UCSD-AML1 (cell line): ENCODE measurements around the gene P2RX3.
"Not testable (repeated sequence)": the region's sequence is repeated elsewhere in the genome, so short reads cannot be mapped to it uniquely, and the experiment has no call there.

Experiments used
- DNase-seq: peaks from one replicate; lab custom pipeline; 2025; ENCODE audit not compliant: unreplicated experiment; lab: John Stamatoyannopoulos, UW

Gene P2RX3

DNA sequence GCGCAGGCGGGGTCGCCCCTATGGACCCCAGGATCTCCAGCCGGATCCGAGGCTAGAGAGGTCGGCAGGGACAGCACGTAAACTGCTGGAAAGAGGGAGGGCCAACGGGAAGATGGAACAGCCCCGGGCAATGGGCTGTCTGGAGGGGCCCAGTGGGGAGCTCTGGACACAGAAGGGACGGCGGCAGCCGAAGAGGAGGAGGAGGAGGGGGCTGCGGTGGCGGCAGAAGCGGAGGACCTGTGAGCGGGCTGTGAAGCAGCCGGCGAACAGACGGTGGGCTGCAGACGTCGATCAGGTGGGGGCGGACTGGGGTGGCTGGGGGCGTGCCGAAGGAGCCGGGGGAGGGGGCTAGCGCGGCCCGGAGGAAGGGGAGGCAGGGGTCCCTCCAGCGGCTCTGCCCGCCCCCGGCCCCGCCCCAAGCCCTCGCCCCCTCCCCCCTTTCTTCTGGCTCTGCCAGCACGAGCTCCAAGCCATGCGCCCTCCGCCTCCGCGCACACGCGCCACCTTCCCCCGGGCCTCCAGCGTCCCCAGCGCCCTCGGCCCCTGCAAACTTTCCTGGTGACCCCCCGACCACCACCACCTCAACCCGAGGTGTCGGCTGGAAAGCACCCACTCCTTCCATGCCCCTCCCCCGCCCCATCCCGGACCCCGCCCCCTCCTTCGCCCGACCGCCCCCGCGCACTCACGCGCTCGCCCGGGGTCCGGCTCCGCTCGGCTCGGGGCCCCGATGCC lies 13.8 kb upstream of the P2RX3 start:
- DNase-seq = no peak

DNA sequence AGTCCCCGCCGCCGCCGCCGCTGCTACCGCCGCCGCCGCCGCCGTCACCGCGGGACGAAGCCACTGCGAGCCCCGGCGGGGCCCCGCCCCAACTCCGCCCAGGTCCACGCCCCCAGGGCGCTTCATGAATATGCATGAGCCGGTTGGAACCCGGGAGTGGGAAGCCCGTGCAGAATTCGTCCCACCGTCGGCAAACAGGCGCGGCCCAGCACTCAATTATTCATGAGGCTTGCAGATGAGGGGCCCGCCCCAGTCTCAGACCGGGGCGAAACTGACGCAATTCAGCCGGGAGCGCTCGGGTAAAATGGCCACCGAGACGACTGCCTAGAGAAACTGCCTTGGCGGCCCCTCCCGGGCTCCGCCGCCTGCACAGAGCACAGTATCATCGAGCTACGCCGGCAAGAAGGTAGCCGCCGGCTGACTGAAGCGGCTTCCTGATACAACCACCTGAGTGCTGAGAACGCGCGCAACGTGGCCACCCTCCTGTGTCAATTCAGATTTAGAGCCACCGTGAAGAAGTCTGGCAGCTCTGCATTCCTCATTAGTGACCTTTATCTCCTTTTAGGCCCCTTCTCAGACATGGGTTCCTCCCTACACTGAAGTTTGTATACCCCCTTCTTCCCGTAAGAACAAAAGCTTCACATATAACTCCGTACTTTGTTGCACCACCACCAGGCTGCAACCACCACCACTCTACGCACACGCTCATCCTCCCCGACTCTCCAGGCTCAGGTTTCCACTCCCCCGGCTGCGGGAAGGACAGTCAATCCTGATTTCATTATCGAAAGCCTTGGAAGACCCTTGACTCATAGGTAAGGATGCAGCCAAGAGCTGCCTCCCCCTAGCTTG lies 13.0 kb upstream of the P2RX3 start, which contains the start of gene TNKS1BP1:
Gene TNKS1BP1, minus strand, starts transcription at position 67 of the 849 bp plus-strand sequence. CDS start 3,067 bp downstream, outside the sequence.
- DNase-seq = peak; percentile 91

- DNase-seq = no peak
Observed at GRCh38 chr11:57325735-57326048, 12.5 kb upstream of the P2RX3 start.

DNA sequence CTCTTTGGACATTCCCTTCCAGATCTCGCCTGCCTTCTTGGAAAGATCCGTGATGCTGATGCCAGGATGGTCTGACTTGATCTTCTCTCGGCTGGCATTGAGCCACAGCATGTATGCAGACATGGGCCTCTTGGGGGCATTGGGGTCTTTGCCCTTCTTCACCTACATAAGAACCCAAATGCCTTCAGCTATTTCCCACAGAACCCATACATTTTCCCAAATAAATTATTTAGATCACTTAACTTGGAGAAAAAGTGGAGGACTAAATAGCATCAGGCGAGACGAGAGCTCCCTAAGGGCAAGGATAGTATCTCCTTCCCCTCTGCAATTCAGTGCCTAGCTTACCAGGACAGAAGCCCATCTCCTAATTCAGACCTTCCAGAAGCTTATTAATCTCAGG lies 10.4 kb upstream of the P2RX3 start:
- DNase-seq = no peak

DNA sequence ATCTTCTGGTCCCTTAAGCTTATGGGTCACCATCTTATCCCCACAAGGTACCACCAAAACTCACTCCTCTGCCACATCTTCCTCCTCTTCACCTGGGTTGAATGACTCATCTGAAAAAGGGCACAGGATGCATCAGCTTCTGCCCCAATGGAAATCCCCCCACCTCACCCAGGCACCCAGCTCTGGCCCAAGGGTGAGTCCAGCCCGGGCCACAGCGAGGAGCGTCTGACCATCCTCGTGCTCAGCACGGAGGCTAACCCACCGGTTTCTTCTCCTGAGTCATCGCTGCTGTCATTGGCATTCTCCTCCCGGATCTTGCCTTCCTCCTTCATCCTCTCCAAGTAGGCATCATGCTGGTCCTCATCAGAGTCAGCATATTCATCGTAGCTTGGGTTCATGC lies 8.1 kb upstream of the P2RX3 start:
- no peak for DNase-seq

- DNase-seq = no peak
Observed at GRCh38 chr11:57331720-57332119, 6.4 kb upstream of the P2RX3 start.

- no peak for DNase-seq
Observed at GRCh38 chr11:57332694-57333440, 5.3 kb upstream of the P2RX3 start.

DNA sequence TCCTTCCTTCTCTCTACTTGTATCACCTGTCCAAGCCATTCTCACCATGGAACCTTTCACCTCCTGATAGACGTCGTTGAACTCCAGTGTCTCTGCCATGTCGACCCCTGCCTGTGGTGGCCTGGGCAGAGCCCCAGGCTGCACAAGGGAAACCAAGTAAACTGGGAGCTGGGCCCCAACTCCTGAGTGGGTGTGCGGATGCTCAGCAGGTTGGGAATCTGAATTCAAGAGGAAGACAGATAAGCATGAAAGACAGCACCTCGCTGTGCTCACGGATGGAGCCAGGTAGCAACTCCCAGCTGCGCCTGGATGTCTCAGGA lies 3.2 kb upstream of the P2RX3 start:
- DNase-seq = no peak

- DNase-seq = peak; percentile 84
Observed at GRCh38 chr11:57335343-57336110, 2.6 kb upstream of the P2RX3 start, which contains the start of gene SSRP1. SSRP1 (minus strand) TSS chr11:57335892; CDS start chr11:57335121, 771 bp downstream.

GRCh38 chr11:57336111-57336666 lies 2.0 kb upstream of the P2RX3 start:
- DNase-seq = no peak

- DNase-seq = not testable (repeated sequence)
Observed at GRCh38 chr11:57336856-57337255, 1.3 kb upstream of the P2RX3 start.

DNA sequence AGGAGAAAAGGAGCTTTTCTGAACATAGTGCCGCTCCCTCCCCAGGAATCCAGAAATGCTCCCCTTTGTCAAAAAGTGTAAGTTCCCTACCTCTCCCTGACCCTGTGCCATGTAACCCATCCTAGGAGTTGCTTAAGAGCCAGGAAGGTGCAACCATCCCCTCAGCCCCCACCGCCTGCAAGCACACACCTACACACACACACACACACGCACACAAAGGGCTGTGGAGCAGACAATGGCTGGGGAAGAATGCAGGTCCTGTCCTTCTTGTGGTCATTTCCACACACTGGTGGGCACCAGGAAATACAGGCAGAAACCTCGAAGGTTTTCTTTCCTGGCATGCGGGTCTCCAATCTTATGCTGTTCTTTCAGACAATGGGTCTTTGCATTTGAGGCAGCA lies 1.2 kb downstream of the P2RX3 start:
- no peak for DNase-seq

- DNase-seq = peak; percentile 44
Observed at GRCh38 chr11:57340039-57340615, 2.0 kb downstream of the P2RX3 start.

DNA sequence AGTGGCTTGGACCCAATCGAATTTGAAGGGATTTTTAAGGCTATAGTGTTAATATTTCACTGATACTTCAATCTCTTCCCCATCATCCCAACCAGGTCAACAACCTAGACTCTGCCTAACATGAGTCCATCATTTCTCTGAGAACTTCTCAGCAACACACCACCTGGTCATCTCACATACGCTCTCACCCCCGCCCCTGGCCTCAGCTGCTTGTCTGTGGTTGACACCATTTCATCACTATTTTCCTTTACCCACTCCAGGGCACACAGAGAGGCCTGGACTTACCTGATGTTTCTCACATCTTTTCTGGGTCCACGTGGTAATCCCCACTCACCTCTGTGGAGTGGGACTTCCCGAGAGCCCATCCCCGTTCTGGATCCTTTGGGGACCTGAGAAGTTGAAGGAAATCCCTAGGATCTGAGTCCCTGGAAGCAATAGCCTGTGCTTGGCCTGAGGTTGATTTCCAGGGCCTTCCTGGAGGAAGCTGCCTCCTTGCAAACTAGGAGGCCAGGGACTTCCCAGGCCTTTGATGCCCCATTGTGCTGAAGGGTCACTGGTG lies 3.2 kb downstream of the P2RX3 start:
- DNase-seq = no peak

DNA sequence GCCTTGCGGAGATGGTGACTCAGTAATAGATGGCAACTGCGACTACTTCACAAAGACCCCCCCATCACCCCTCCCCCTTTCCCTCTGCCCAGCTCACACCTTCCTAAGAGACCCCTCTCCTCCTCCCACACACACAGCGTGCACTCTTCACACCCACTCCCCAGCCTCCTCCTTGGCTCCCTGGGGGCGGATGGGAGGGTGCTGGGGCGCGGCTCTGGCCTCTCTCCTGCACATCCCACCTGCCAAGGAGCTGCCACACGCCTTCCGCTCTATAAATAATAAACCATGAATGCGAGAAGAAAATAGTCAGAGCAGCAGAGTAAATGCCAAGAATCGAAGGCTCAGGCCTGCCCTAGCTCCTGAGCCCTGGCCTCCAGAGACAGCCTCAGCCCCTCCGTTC lies 4.5 kb downstream of the P2RX3 start:
- no peak for DNase-seq

DNA sequence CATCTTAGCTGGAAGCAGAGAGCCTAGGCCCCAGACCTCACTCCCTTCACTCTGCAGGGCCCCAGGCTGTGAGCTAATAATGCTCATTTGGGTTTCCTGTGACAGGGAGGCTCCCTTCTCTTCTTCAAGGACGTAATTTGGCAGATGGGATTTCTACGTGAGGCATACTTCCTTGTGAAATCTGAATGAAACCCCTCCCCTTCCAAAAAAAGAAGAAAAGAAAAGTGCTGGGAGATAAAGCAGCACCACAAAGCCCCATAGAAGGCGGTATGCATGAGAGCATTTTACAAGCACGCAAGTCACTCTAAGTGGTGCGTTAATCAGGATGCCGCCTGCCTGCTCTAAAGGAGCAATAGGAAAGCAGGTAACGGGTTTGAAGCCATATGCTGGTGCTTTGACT lies 5.7 kb downstream of the P2RX3 start:
- no peak for DNase-seq

DNA sequence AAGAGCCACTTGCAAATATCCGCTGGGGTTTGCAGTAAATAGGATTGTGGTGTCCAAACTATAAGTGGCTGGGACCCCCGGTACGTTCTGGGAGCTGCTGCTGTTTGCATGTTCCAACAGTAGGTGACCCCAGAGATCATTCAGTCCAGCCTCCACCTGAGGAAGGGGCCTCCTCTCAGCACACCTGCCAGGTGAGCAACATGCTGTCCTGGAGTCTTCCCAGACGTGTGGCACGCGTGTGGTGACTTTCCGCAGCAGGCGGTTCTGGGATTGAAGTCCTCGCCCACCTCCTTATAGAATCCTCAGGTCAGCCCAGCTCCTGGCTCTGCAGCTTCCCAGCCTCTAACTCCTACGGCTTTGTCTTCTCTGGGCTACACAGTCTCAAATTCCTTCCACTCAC lies 6.7 kb downstream of the P2RX3 start:
- no peak for DNase-seq

- DNase-seq = peak; percentile 62
Observed at GRCh38 chr11:57345555-57346211, 7.5 kb downstream of the P2RX3 start.

DNA sequence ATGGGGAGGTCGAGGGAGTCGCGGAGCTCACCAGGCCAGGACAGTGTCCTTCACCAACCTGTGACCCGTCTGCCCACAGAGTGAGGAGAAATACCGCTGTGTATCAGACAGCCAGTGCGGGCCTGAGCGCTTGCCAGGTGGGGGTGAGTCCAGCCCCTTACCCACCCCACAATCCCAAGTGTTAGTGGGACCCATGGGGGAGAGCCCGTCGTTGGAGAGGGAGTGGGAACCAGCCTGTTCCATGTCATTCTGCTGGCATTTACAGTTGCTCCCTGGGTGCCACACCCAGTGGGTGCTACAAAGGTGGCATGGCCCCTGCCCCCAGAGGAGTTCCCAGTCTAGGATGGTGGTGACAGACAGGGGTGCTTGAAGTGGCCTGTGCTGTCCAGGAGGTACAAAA lies 9.2 kb downstream of the P2RX3 start:
- DNase-seq = no peak

DNA sequence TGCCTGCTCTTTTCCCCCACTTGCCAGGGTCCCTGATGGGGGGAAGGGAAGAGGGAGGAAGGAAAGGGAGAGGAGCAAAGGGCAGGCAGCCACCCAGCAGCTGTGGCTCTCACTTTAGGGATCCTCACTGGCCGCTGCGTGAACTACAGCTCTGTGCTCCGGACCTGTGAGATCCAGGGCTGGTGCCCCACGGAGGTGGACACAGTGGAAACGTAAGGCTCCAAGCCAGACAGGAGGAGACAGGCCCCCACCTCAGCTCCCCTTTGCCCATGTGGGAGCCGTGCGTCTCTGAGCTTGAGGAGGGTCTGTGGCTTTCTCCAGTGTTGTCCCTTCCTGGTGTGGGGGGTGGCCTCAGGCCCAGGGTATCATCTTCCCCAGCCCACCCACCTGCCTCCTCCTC lies 9.9 kb downstream of the P2RX3 start:
- DNase-seq = no peak
